ENCODE data around the gene ACSS1. TPM values are rescaled to one million over a fixed set of nuclear protein-coding genes. Genes with fewer than 3 reads are reported as not detected.
A peak's percentile ranks its signal among the peaks of the same experiment; 100 is the strongest.

The ACSS1 gene
- total RNA-seq, 1 donor from 2014 or later: 0.27 TPM

GRCh38 chr20:25055711-25056495 is 2.0 kb downstream of the ACSS1 start:
- no peaks in the 10 kb centered on the region for H3K79me2 ChIP-seq (ENCODE audit: insufficient read depth, low read length)
- H3K27ac Mint-ChIP-seq (ENCODE audit: unreplicated experiment): no peak overlapping the region
- FAIRE-seq (no peak), DNase-seq (ENCODE audit: low read depth) (peak; percentile 22)
- peaks cover 1% of the 10 kb centered on the region for H3K9me3 Mint-ChIP-seq (ENCODE audit: unreplicated experiment)
- H3K27ac ChIP-seq (ENCODE audit: low read depth, low read length): no peak overlapping the region
- no peak for TF ChIP-seq EZH2 (IDR thresholded peaks at IDR 0.05; ENCODE audit: insufficient read depth, low read length)
- TF ChIP-seq, protein P1, sequence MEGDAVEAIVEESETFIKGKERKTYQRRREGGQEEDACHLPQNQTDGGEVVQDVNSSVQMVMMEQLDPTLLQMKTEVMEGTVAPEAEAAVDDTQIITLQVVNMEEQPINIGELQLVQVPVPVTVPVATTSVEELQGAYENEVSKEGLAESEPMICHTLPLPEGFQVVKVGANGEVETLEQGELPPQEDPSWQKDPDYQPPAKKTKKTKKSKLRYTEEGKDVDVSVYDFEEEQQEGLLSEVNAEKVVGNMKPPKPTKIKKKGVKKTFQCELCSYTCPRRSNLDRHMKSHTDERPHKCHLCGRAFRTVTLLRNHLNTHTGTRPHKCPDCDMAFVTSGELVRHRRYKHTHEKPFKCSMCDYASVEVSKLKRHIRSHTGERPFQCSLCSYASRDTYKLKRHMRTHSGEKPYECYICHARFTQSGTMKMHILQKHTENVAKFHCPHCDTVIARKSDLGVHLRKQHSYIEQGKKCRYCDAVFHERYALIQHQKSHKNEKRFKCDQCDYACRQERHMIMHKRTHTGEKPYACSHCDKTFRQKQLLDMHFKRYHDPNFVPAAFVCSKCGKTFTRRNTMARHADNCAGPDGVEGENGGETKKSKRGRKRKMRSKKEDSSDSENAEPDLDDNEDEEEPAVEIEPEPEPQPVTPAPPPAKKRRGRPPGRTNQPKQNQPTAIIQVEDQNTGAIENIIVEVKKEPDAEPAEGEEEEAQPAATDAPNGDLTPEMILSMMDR (IDR thresholded peaks at IDR 0.05; ENCODE audit: insufficient read depth, low read depth, low read length): no peak
- H3K4me1 ChIP-seq (ENCODE audit: insufficient read depth, low read length): peaks cover 13% of the 10 kb centered on the region
- H3K27me3 Mint-ChIP-seq (ENCODE audit: low read depth, unreplicated experiment): peaks cover 69% of the 10 kb centered on the region
- H3K4me3 ChIP-seq (ENCODE audit: insufficient read depth, low read depth, low read length): no peak overlapping the region
- no peaks in the 10 kb centered on the region for H3K36me3 Mint-ChIP-seq (ENCODE audit: low read depth, unreplicated experiment)
- no peaks in the 10 kb centered on the region for H3K9me3 ChIP-seq (ENCODE audit: insufficient read depth, low read depth, low read length)
- H3K4me1 Mint-ChIP-seq (ENCODE audit: low read depth, unreplicated experiment): no peaks in the 10 kb centered on the region
- H3K4me3 Mint-ChIP-seq (ENCODE audit: unreplicated experiment): no peak overlapping the region
- no peaks in the 10 kb centered on the region for H3K36me3 ChIP-seq (ENCODE audit: insufficient read depth, low read length)
- peaks cover 23% of the 10 kb centered on the region for H4K20me1 ChIP-seq (ENCODE audit: insufficient read depth, low read length)
- no peak overlapping the region for H2AFZ ChIP-seq (ENCODE audit: low read depth, low read length)
- peak overlapping the region; percentile 97 for H3K4me2 ChIP-seq (ENCODE audit: low read length)
- H3K9ac ChIP-seq (ENCODE audit: low read length): no peak overlapping the region
- peaks cover 22% of the 10 kb centered on the region for H3K27me3 ChIP-seq (ENCODE audit: insufficient read depth, low read length)

GRCh38 chr20:25054995-25055629 is 2.8 kb downstream of the ACSS1 start:
- Histone ChIP-seq H3K27ac (ENCODE audit: low read depth, low read length) (no peak overlapping the region), H4K20me1 (ENCODE audit: insufficient read depth, low read length) (peaks cover 23% of the 10 kb centered on the region), H3K9ac (ENCODE audit: low read length) (no peak overlapping the region), H3K36me3 (ENCODE audit: insufficient read depth, low read length) (no peaks in the 10 kb centered on the region), H2AFZ (ENCODE audit: low read depth, low read length) (no peak overlapping the region), H3K9me3 (ENCODE audit: insufficient read depth, low read depth, low read length) (no peaks in the 10 kb centered on the region), H3K79me2 (ENCODE audit: insufficient read depth, low read length) (no peaks in the 10 kb centered on the region), H3K27me3 (ENCODE audit: insufficient read depth, low read length) (peaks cover 16% of the 10 kb centered on the region), H3K4me1 (ENCODE audit: insufficient read depth, low read length) (peaks cover 13% of the 10 kb centered on the region), H3K4me3 (ENCODE audit: insufficient read depth, low read depth, low read length) (no peak overlapping the region), H3K4me2 (ENCODE audit: low read length) (no peak overlapping the region)
- Mint-ChIP-seq H3K4me3 (ENCODE audit: unreplicated experiment) (no peak overlapping the region), H3K27ac (ENCODE audit: unreplicated experiment) (no peak overlapping the region), H3K4me1 (ENCODE audit: low read depth, unreplicated experiment) (no peaks in the 10 kb centered on the region), H3K27me3 (ENCODE audit: low read depth, unreplicated experiment) (peaks cover 69% of the 10 kb centered on the region), H3K36me3 (ENCODE audit: low read depth, unreplicated experiment) (no peaks in the 10 kb centered on the region), H3K9me3 (ENCODE audit: unreplicated experiment) (peaks cover 1% of the 10 kb centered on the region)
- TF ChIP-seq, protein P1 (IDR thresholded peaks at IDR 0.05; ENCODE audit: insufficient read depth, low read depth, low read length): no peak
- no peak for TF ChIP-seq EZH2 (IDR thresholded peaks at IDR 0.05; ENCODE audit: insufficient read depth, low read length)
- DNase-seq (ENCODE audit: low read depth) (no peak), FAIRE-seq (no peak)

Data from astrocyte (in vitro differentiated cells and primary cell).